Panc1 (cell line): ENCODE measurements around the gene TDRD15. TPM values are rescaled to one million over a fixed set of nuclear protein-coding genes. Genes with fewer than 3 reads are reported as not detected.

Experiments
- ATAC-seq: fragments of 200-7000 bp; cut with Tn5 transposase; 2 replicates; pipeline ENCODE4 v1.9.1; 2020; ENCODE audit warnings: mild to moderate bottlenecking, moderate library complexity
- BruUV-seq: library from RNA; stranded (reverse); fragments of 400-500 nt; replicated peaks from 2 replicates; lab custom pipeline; 2021; lab: Mats Ljungman, UMichigan
- CTCF ChIA-PET: fragments of 300-600 bp; sonication (Branson Sonifier 250); formaldehyde crosslinking; loops from one replicate; lab custom pipeline; 2022; ENCODE audit warnings: antibody characterized with exemption; lab: Charles Lee
- POLR2A ChIA-PET: fragments of 300-600 bp; sonication (Branson Sonifier 250); formaldehyde crosslinking; loops from one replicate; lab custom pipeline; 2022; ENCODE audit warnings: antibody characterized with exemption; lab: Charles Lee
- DNase-seq: peaks from one replicate; pipeline ENCODE4 v3.0.0-alpha.2; 2010; ENCODE audit warnings: low read depth, low spot score
- H3K27ac ChIP-seq: 2 replicates; pipeline ENCODE4 v1.5.1; 2011; ENCODE audit warnings: mild to moderate bottlenecking, low read length, inconsistent platforms
- H3K27me3 ChIP-seq: fragments of 200-500 bp; sonication (Bioruptor generic); 2 replicates; pipeline ENCODE4 v1.6.0; 2014; ENCODE audit warnings: low read length, inconsistent platforms; ENCODE audit not compliant: control insufficient read depth, insufficient read depth
- H3K36me3 ChIP-seq: fragments of 200-500 bp; sonication (Bioruptor generic); 2 replicates; pipeline ENCODE4 v1.5.1; 2014; ENCODE audit warnings: inconsistent platforms, mild to moderate bottlenecking, low read length, moderate library complexity; ENCODE audit not compliant: control insufficient read depth, insufficient read depth
- H3K4me1 ChIP-seq: 2 replicates; pipeline ENCODE4 v1.5.1; 2011; ENCODE audit warnings: inconsistent platforms, mild to moderate bottlenecking, low read length, moderate library complexity; ENCODE audit not compliant: control insufficient read depth, insufficient read depth
- H3K4me3 ChIP-seq, 2 experiments: 2 replicates each; pipeline ENCODE4 v1.5.1; 2011 to 2012; ENCODE audit warnings: low read depth in 2 of 2, low read length in 2 of 2, mild to moderate bottlenecking in 2 of 2, inconsistent platforms in 1 of 2, moderate library complexity in 1 of 2
- H3K9me3 ChIP-seq: fragments of 200-500 bp; sonication (Bioruptor generic); 2 replicates; pipeline ENCODE4 v1.5.1; 2014; ENCODE audit warnings: low read depth, mild to moderate bottlenecking, inconsistent platforms, low read length, moderate library complexity; ENCODE audit not compliant: control insufficient read depth, insufficient read depth
- CTCF ChIP-seq: fragments of 450-650 bp; IDR thresholded peaks from 2 replicates; pipeline ENCODE4 v1.5.1; 2017; ENCODE audit warnings: mild to moderate bottlenecking
- POLR2AphosphoS5 ChIP-seq: IDR thresholded peaks from 2 replicates; pipeline ENCODE4 v1.6.1; 2012; ENCODE audit warnings: mild to moderate bottlenecking, low read depth, low read length, moderate library complexity
- REST ChIP-seq, 2 experiments: IDR thresholded peaks; 2 replicates each; pipeline ENCODE4 v1.6.1; 2011 to 2012; ENCODE audit warnings: low read depth in 2 of 2, control low read depth in 1 of 2, low read length in 1 of 2, mild to moderate bottlenecking in 1 of 2, moderate library complexity in 1 of 2; ENCODE audit not compliant: insufficient read depth in 1 of 2
- SIN3A ChIP-seq: IDR thresholded peaks from 2 replicates; pipeline ENCODE4 v1.6.1; 2012; ENCODE audit warnings: low read depth, mild to moderate bottlenecking, low read length, moderate library complexity, borderline replicate concordance; ENCODE audit not compliant: insufficient read depth
- TCF7L2 ChIP-seq: IDR thresholded peaks from 2 replicates; pipeline ENCODE4 v1.6.1; 2011; ENCODE audit warnings: mild to moderate bottlenecking, low read depth, low read length, inconsistent platforms
- in situ Hi-C: cut with HindIII; loops from 2 replicates; pipeline ENCODE4 v1.10.0; 2016; ENCODE audit warnings: low sequenced_read_pairs, low pct_unique_long_range_greater_than_20kb
- intact Hi-C: fragments of 100-400 bp; cut with micrococcal nuclease; formaldehyde crosslinking; loops from one replicate; pipeline ENCODE4 v1.10.0; 2022; ENCODE audit not compliant: unreplicated experiment
- total RNA-seq: library from RNA; stranded (reverse); gene quantifications from one replicate; pipeline ENCODE4 v1.2.1, GENCODE V29; 2021; ENCODE audit not compliant: unreplicated experiment

TDRD15 gene
- total RNA-seq, 1 experiment from 2014 or later: not detected

GRCh38 chr2:21183306-21183705, 59.5 kb downstream of the TDRD15 start:
- Histone ChIP-seq H3K4me3 (no peak overlapping the region), H3K4me1 (no peaks in the 10 kb centered on the region), H3K9me3 (no peaks in the 10 kb centered on the region), H3K27ac (no peak overlapping the region), H3K36me3 (no peaks in the 10 kb centered on the region), H3K27me3 (no peaks in the 10 kb centered on the region)
- intact Hi-C loops: no loop called here
- in situ Hi-C loops: no loop called here
- ChIA-PET POLR2A (no interaction called here), CTCF (no interaction called here)
- DNase-seq: no peak
- TF ChIP-seq TCF7L2: no peak
- no peak for TF ChIP-seq REST (IDR thresholded peaks at IDR 0.05; ENCODE audit: insufficient read depth in 1 of 2, low read depth in 2 of 2, low read length in 1 of 2)
- no peak for TF ChIP-seq SIN3A
- no peak for TF ChIP-seq POLR2AphosphoS5
- no peak for TF ChIP-seq CTCF
- BruUV-seq: no TSS peak
- ATAC-seq: no peak

GRCh38 chr2:21183726-21184125, 60.0 kb downstream of the TDRD15 start:
- no peak for ATAC-seq

More at GRCh38 chr2:21183726-21184125, 60.0 kb downstream of the TDRD15 start:
- H3K9me3 ChIP-seq: no peaks in the 10 kb centered on the region
- H3K36me3 ChIP-seq: no peaks in the 10 kb centered on the region
- TF ChIP-seq TCF7L2: no peak
- no peak for TF ChIP-seq CTCF
- TF ChIP-seq POLR2AphosphoS5: no peak
- no peak for TF ChIP-seq REST (IDR thresholded peaks at IDR 0.05; ENCODE audit: insufficient read depth in 1 of 2, low read depth in 2 of 2, low read length in 1 of 2)
- TF ChIP-seq SIN3A: no peak
- intact Hi-C loops: no loop called here
- H3K27ac ChIP-seq: no peak overlapping the region
- in situ Hi-C loops: no loop called here
- CTCF ChIA-PET: no interaction called here
- H3K27me3 ChIP-seq: no peaks in the 10 kb centered on the region
- no peaks in the 10 kb centered on the region for H3K4me1 ChIP-seq
- H3K4me3 ChIP-seq: no peak overlapping the region
- BruUV-seq: no TSS peak
- DNase-seq: no peak
- POLR2A ChIA-PET: no interaction called here
